HG02973 (cell line): ENCODE measurements around the gene F5.
A peak's percentile ranks its signal among the peaks of the same experiment; 100 is the strongest.

ENCODE experiments used
- ATAC-seq: cut with Tn5 transposase; IDR thresholded peaks from one replicate; pipeline ENCODE4 v1.9.1; 2021; ENCODE audit warnings: moderate library complexity; ENCODE audit not compliant: unreplicated experiment

The F5 gene

DNA sequence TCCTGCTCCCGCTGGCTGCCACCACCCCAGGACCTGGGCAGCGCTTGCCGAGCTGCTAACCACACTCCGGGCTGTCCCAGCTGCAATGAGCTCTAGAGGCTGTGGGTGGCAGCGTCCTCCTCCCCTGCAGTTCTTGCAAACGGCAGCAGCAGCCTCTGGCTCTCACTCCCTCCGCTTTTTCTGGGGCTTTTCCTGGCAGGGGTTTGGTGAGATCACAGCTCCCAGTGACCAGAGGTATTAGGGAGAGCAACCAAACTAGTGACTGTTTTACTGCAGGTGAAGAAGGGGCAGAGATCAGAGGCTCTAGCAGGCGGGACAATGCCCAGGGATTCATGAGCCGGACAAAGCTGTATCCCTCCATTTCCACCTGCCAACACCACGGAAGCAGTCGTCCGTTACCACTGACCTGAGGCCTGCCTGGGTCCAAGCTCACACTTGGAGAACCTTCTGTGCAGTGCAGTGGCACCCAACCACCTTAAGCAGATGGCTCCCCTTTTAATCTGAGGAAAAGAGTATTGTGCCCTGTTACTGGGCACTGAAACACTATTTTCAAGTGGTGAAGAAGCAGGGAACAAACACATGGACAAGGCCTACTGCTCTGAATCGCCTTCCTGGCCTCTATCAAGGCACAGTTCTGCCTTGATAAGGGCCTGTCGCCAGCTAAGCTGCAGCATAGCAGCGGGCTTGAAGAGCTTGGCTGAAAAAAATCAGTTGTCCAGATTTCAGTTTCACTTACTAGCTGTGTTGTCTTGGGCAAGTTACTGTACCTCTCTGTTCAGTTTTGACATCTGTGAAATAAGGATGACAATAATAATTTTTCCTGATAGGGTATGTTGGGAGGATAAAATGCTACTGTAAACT lies at the start of gene F5:
Gene F5 (minus strand): TSS at position 87 of the 861 bp plus-strand sequence. CDS start 95 bp downstream, outside the sequence.
- peak; percentile 93 for ATAC-seq

DNA sequence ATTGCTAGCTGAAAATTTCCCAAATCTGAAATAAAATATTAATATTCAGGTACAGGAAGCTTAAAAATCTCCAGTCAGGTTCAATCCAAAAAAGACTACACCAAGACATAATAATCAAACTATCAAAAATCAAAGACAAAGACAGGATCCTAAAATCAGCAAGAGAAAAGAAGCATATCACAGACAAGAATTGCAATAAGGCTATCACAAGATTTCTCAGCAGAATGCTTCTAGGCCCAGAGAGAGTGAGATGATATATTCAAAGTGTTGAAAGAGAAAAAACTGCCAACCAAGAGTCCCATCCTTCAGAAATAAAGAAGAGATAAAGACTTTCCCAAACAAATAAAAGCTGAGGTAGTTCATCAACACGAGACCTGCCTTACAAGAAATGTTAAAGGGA lies 48.6 kb upstream of the F5 start:
- ATAC-seq, result no peak

DNA sequence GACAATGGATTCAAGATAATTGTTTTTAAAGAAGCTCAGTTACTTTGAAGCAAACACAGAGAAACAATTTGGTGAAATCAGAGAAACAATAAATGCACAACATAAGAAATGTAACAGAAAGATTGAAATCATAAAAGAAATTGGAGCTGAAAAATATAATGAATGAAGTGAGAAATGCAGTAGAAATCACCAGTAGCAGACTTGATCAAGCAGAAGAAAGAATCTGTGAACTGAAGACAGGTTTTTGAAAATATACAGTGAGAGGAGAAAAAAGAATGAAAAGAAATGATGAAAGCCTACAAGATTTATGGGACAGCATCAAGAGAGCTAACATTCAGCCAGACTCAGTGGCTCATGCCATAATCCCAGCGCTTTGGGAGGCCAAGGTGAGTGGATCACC lies 47.9 kb upstream of the F5 start:
- no peak for ATAC-seq

DNA sequence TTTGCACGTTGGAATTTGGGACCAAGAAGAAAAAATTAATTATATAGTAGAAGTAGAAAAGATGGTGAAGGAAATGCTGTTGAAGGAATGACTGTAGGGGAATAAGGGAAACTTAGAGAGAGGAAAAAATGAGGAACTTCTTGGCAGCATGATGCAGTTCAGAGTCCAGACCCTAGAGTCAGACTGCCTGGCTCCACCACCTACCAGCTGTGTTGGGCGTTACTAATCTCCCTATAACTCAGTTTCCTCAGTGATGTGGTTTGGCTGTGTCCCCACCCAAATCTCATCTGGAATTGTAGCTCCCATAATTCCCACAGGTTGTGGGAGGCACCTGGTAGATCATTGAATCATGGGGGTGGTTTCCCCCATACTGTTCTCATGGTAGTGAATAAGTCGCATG lies 45.0 kb upstream of the F5 start:
- ATAC-seq, result no peak

DNA sequence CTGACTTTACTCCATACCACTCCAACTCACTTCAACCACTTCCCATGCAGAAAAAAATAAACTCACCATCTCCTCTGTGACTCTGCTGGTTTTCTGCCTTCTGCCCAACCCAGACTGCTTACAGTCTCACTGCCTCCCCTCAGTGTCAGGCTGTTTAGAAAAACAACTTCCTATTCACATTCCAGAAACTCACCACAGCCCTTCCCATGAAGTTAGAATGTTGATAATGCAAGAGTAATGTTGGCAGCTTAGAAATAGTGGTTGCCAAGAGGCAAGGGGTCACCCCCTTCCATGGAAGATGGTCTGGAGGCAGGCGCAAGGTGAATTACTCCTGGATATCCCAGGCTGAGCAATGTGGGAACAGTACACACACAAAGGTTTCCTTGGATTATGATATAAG lies 43.7 kb upstream of the F5 start, which contains the start of gene SELP:
Gene SELP (minus strand): TSS at position 119 of the 400 bp plus-strand sequence. CDS start 50 bp downstream, at position 69.
- ATAC-seq, result no peak

DNA sequence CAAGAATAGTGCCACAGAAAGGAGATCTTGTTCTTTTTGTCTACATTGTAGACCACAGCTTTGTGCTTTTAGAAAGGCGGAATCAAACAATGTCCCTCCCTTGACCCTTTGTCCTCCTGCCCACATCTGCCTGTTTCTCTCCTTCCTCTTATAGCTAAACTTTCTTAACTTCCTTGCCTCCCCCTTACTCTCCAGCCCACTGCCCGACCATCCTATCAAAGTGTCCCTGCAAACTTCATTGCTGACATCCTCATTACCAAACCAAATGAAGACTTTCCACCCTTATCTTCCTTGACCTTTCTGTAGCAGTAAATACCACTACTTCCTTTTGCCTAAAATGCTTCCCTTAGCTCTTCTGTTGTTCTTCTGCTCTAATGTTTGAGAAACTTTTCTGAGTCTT lies 38.6 kb upstream of the F5 start:
- ATAC-seq, result no peak

DNA sequence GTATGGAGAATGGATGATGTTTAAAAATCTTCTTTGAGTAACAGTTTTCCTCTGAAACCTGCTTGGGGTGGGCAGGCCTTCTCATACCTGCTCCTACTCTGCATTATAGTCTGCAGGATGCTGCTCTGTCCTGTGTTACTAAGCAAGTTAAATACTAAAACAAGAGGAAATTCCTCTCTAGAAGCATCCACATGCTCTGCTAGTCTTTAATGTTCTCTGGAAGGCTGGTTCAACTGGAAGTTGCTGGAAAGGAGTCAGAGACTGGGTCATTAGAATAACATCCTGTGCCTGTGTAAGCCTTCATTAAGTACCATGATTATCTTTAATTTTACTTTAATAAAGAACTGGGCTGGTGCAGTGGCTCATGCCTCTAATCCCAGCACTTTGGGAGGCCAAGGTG lies 37.8 kb upstream of the F5 start:
- no peak for ATAC-seq

DNA sequence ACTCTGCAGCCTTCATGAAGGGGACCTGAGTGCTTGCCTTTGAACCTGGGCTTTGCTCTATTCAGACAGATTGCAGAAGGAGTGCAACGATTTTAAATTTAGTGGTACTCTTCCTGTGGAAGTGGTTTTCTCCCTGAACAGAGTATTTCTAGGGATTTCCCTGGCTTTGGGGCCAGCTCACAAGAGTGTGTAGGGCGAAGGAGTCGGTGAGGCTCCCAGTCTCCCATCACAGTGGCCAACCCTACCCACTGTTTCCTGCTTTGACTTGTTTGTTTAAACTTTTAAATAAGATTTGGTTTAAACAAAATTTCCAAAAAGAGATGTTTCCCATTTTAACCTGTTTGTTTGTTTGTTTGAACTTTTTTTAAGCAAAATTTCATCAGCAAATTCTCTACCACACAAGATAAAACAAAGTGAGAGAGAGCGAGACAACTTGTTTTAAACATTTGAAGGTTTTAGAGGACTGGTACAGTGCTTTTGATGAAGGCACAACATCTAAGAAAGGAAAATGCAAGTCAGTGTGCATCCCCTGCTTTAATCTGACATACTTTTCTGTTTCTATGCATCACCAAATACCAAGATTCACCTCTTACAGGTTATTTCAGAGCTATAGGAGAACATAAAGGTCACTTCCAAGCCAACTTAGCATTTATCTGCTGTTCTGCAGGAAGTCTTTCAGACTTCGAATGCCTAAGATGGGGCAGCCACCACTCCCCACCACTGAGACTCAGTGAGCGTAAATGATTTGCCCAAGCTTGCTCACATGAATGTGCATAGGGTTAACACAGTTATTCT lies 37.0 kb upstream of the F5 start:
- ATAC-seq, result no peak

DNA sequence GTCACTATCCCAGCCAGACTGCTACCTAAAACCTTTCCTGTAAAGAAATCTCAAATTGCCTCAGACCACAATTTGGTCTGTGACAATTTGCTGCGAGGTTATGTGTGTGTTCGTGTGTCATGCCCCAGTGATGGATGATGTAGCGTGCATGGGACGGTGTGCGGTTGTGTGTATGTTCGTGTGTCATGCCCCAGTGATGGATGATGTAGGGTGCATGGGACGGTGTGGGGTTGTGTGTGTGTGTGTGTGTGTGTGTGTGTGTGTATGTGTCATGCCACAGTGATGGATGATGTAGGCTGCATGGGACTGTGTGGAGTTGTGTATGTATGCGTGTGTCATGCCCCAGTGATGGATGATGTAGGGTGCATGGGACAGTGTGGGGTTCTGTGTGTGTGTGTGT lies 34.3 kb upstream of the F5 start:
- no peak for ATAC-seq

DNA sequence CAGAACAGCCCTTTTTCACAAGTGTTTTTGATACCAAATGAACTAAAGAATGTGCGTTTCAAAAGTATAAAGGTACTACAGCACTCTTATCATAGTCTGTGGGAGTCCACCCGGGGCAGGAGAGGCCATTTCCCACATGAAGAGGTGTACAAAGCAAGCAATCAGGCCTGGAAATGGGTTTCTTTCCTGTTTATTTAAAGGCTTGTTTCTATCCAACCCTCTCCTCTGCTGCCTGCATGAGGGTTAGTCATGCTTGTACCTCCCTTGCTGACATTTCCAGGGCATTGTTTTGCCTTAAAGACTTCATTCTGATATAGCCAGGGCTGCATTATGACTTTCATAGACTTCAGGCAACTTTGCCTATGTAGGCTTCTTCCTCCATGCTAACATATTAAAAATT lies 32.1 kb upstream of the F5 start:
- ATAC-seq, result no peak

DNA sequence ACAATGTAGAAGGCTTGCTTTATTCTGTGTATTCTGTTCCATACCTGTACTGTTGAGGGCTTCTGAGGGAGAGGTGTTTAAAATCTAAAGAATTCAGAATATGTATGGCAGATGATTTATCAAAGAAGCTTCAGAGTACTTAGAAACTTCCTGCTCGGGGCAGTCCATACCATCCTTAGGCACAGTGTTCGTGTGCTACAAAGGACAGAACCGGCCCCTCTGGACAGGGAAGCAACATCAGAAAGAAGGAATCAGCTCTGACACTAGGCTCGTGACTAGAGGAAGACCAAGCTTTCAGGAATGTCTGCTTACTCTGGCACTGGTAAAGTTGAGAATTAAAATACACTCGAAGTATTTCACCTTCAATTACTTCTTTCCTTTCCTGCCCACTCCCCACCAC lies 29.5 kb upstream of the F5 start:
- ATAC-seq, result no peak

DNA sequence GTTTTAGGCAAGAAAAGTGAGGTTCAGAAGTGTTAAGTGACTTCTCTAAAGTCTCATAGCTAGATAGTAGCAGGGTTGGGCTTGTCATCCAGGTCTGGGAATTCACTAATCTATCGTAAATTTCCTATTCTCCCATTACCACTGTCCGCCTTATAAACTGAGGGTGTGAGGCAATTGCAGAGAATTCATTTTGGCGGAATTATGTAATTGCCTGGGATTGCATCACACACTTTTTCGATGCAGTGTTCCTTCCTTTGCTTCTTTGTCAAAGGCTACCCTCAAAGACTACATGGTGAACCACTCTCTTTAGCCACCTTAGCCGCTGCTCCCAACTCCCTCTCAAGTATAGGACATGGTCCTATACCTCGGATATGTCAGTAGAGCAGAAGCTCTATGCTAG lies 24.6 kb upstream of the F5 start:
- no peak for ATAC-seq

DNA sequence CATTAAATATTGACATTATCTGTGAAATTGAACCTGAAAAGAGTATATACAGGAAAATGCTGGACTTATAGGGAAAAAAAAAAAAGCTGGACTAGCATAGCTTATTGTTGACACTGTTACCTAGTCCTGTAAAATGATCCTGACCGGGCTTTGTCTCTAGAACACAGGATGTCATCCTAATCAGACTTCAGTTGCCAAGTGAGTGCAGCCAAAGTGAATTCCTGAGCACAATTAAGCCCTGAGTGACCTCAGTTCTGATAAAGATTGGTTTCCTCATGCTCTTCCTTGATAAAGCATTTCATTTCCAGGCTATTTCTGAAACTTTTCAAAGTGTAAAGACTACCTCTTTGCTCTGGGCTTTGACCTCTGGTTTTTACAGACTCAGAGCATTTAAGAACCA lies 23.8 kb upstream of the F5 start:
- no peak for ATAC-seq

DNA sequence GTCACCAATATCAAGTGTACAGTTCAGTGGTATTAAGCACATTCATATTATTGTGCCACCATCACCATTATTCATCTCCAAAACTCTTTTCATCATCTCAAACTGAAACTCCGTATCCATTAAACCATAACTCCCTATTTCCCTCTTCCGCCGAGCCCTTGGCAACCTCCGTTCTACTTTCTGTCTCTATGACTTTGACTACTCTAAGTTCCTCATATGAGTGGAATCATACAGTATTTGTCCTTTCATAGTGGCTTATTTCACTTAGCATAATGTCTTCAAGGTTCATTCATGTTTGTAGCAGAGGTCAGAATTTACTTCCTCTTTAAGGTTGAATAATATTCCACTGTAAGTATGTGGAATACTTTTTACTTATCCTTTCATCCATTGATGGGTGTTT lies 21.9 kb upstream of the F5 start:
- ATAC-seq, result no peak

DNA sequence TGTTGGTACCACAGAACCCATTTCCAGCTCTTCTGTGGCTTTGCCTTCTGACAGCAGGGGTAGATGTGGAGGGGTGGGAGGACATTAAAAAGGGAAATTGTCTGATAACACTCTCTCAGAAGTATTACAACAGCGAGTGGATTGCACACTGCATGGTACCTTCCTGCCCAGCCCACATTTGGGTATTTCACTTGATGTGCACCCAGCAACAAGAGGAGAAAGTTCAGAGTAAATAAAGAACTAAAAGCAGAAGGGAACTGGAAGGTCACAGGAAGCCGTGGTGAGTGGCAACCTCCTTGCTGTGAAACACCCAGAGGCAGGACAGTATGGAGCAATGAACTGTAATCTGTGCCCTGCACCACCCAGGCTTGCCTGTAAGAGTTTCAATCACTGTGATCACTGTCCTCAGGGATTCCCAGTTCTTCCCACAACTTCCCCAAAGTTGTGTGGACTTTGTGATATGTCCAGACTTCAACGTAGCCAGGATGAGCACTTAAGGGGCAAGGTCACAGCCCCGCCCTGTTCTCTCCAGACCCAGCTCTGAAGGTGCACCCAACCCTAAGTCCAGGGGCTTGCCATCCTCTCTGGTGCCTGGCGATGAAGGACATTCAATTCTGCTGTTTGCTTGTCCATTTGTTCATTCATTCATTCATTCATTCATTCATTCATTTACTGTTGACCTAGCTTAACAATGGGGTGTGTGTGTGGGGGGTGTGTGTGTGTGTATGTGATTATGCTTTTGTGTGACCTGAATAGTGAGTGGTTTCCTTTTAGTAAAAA lies 18.7 kb upstream of the F5 start:
- ATAC-seq, result peak; percentile 58

DNA sequence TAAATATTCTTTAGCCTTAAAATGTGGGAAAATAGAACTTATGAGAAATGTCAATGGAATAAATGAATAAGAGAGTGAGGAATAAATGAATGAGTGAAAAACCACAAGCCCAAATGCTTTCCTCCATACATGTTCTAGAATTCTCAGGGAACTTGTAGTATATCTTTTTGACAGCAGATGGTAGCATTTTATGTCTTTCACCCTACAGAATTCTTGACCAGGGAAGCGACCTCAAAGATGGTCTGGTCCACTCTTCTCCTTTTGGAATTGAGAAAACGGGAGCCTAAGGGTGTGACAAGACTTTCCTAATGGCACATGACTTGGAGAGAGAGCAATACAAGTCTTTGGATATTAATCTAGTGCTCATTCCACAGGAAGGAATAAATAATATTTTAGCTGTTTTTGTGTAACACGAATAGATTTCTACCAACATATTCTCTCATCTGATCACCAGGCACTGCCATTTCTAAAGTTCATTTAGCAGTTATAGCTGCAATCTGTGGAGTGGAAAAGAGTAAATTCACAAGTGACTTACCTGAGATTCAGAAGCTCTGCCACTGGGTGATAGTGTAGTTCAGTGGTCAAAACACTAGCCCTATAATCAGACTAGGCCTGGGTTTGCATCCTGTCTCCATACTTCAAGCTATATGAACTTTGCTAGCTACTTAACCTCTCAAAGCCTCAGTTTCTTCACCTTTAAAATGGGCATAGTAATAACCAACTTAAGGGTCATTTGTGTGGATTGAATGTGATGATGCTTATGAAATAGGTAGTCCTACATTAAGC lies 15.0 kb upstream of the F5 start:
- no peak for ATAC-seq

DNA sequence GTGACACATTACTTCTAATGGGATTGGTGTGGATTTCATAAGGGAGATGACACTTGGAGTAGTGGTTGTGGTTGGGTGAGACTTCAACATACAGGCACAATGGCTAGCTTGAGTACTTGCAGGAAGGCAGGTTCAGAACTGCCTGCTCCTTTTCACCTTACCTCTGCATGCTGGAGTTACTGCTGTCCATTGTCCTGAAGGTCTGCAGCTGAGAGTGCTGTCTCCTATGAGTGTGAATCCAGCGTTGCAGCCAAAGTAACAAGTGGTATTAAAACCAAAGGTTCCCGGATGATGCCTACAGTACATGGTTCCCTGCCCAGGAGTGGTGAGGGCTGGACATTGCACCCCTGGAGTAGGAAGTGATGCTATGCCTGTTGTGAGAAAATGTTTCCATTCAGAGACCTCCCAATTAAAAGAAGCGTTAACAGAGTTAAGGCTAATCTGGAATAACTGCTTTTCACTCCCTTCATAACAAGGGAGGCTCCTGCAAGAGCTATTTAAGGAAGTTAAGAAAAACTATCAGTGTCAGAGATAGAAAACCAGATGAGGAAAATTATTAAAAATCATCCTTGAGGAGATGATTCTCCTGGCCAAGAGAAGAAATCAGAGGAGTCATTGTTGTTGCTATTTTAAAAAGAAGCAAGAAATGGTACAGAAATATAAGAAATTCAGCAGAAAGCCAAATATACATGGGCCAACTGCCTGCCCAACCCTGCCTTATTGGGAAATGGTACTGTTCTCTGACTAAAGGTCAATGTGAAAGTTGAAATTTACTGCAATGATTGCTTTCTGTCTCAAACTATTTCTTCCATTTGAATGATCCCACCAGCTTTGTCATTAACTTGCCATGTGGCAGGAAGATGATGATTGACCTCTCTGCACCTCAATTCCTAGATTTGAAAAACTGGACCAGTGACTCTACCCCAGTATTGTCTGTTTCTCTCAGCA lies 9.8 kb upstream of the F5 start:
- ATAC-seq, result no peak

DNA sequence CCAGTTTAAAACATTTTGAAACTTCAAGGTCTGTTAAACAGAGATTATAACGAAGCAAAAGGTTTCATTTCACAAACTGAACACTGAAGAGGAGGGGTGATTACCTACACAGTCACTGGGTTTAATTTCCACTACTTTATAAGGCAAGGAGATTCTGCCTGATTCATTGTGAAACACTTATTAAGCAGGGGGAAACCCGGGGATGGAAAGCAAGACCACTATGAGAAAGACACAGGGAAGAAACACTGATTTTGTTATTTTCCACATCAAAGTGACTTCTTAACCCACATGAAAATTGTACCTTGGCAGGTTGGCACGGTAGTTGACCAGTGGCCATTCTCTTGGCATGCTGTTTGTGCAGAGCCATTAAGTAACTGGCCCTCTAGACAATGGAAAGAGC lies 8.1 kb upstream of the F5 start:
- ATAC-seq, result peak; percentile 68

DNA sequence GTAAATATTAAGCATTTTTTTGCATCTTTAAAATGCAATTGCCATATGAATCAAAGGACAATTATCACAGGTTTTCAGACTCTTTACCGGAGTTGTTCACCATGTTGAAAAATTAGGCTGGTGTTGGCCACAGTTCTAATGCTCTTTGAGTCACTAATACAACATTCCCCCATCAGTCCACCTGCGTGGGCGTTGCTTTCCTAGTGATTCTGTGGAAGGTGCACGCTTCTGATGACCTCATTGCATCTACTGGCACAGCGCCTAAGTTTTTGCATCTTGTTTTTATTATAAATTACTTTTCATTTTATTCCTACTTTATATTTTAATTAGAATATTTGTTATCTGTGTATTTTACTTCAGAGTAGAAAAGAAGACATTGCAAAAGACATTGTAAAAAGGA lies 4.7 kb upstream of the F5 start:
- ATAC-seq, result no peak
